GM23338 (cell line): ENCODE measurements around the gene LPCAT3. TPM values are rescaled to one million over a fixed set of nuclear protein-coding genes. Genes with fewer than 3 reads are reported as not detected.

Experiments used
- ATAC-seq: fragments of 200-7000 bp; cut with Tn5 transposase; 3 replicates; pipeline ENCODE4 v1.9.1; 2020
- DNase-seq: peaks from one replicate; pipeline ENCODE4 v3.0.0-alpha.2; 2015; ENCODE audit warnings: low spot score
- H2AFZ ChIP-seq: fragments of 200-600 bp; sonication (generic); 2 replicates; pipeline ENCODE4 v1.8.0; 2016; ENCODE audit warnings: antibody characterized with exemption, mild to moderate bottlenecking, moderate library complexity
- H3F3A ChIP-seq: fragments of 200-600 bp; sonication (generic); replicated peaks from 2 replicates; pipeline ENCODE4 v1.8.0; 2017; ENCODE audit warnings: antibody characterized with exemption, mixed run types, low read depth
- H3K27ac ChIP-seq: fragments of 200-600 bp; sonication (generic); 2 replicates; pipeline ENCODE4 v1.6.1; 2016; ENCODE audit warnings: low read depth
- H3K27me3 ChIP-seq: fragments of 200-600 bp; sonication (generic); 2 replicates; pipeline ENCODE4 v1.8.0; 2016; ENCODE audit warnings: mild to moderate bottlenecking, mixed run types, moderate library complexity; ENCODE audit not compliant: insufficient read depth
- H3K36me3 ChIP-seq: fragments of 200-600 bp; sonication (generic); 2 replicates; pipeline ENCODE4 v1.8.0; 2016; ENCODE audit warnings: mild to moderate bottlenecking; ENCODE audit not compliant: insufficient read depth
- H3K4me1 ChIP-seq: fragments of 200-600 bp; sonication (generic); 2 replicates; pipeline ENCODE4 v1.8.0; 2016; ENCODE audit warnings: mild to moderate bottlenecking, moderate library complexity; ENCODE audit not compliant: insufficient read depth
- H3K4me2 ChIP-seq: fragments of 200-600 bp; sonication (generic); 2 replicates; pipeline ENCODE4 v1.7.1; 2017; ENCODE audit warnings: mixed run types
- H3K4me3 ChIP-seq: fragments of 200-600 bp; sonication (generic); 2 replicates; pipeline ENCODE4 v1.6.1; 2016; ENCODE audit warnings: mixed run types
- H3K79me2 ChIP-seq: fragments of 200-600 bp; sonication (generic); replicated peaks from 2 replicates; pipeline ENCODE4 v1.8.0; 2017; ENCODE audit warnings: mild to moderate bottlenecking; ENCODE audit not compliant: insufficient read depth
- H3K9me2 ChIP-seq: fragments of 200-600 bp; sonication (generic); 2 replicates; pipeline ENCODE4 v1.8.0; 2017; ENCODE audit not compliant: insufficient read depth
- H4K20me1 ChIP-seq: fragments of 200-600 bp; sonication (generic); replicated peaks from 2 replicates; pipeline ENCODE4 v1.8.0; 2017; ENCODE audit warnings: mild to moderate bottlenecking; ENCODE audit not compliant: insufficient read depth
- H3K27ac Mint-ChIP-seq: 2 replicates; pipeline ENCODE4 v1.8.0; 2020; ENCODE audit warnings: inconsistent platforms, mild to moderate bottlenecking, moderate library complexity, mixed read lengths
- H3K27me3 Mint-ChIP-seq: 3 replicates; pipeline ENCODE4 v1.8.0; 2022; ENCODE audit warnings: low read depth, mild to moderate bottlenecking, moderate library complexity, mixed read lengths, inconsistent platforms; ENCODE audit not compliant: insufficient read depth, poor library complexity
- H3K36me3 Mint-ChIP-seq: 3 replicates; pipeline ENCODE4 v1.8.0; 2021; ENCODE audit warnings: low read depth, mild to moderate bottlenecking, inconsistent platforms, moderate library complexity, mixed read lengths
- H3K4me1 Mint-ChIP-seq: 3 replicates; pipeline ENCODE4 v1.8.0; 2020; ENCODE audit warnings: mild to moderate bottlenecking, inconsistent platforms, mixed read lengths
- H3K4me3 Mint-ChIP-seq: 3 replicates; pipeline ENCODE4 v1.8.0; 2021; ENCODE audit warnings: moderate library complexity, mild to moderate bottlenecking, inconsistent platforms, mixed read lengths
- H3K9me3 Mint-ChIP-seq: 3 replicates; pipeline ENCODE4 v1.8.0; 2020; ENCODE audit warnings: moderate library complexity, mild to moderate bottlenecking, inconsistent platforms, mixed read lengths
- CREB1 ChIP-seq: fragments of 250-450 bp; sonication (Bioruptor Pico); IDR thresholded peaks from 2 replicates; pipeline ENCODE4 v1.5.0; 2020; ENCODE audit warnings: low read depth, mild to moderate bottlenecking, moderate library complexity
- CTCF ChIP-seq, 2 experiments: fragments of 200-600 bp in 1 of 2; sonication (generic) in 1 of 2; conservative IDR thresholded peaks; 2 replicates each; pipeline versions ENCODE4 v1.5.1 to v1.6.1; 2016 to 2017; ENCODE audit warnings: antibody characterized with exemption in 2 of 2, low read depth in 2 of 2, mild to moderate bottlenecking in 2 of 2, moderate library complexity in 1 of 2
- ETS1 ChIP-seq: IDR thresholded peaks from 2 replicates; pipeline ENCODE4 v1.6.1; 2016; ENCODE audit warnings: antibody characterized with exemption
- EZH2 ChIP-seq: fragments of 200-600 bp; sonication (generic); IDR thresholded peaks from one replicate; pipeline ENCODE4 v1.8.0; 2017; ENCODE audit warnings: antibody characterized with exemption, mild to moderate bottlenecking, low read depth; ENCODE audit not compliant: unreplicated experiment
- EZH2phosphoT487 ChIP-seq: fragments of 200-600 bp; sonication (generic); IDR thresholded peaks from one replicate; pipeline ENCODE4 v1.8.1; 2018; ENCODE audit warnings: antibody characterized with exemption; ENCODE audit not compliant: unreplicated experiment
- JUNB ChIP-seq: IDR thresholded peaks from one replicate; pipeline ENCODE4 v1.6.1; 2016; ENCODE audit warnings: antibody characterized with exemption; ENCODE audit not compliant: unreplicated experiment
- NANOG ChIP-seq: IDR thresholded peaks from 2 replicates; pipeline ENCODE4 v1.6.1; 2016; ENCODE audit warnings: antibody characterized with exemption, borderline replicate concordance
- POLR2AphosphoS5 ChIP-seq: IDR thresholded peaks from 2 replicates; pipeline ENCODE4 v1.6.1; 2016; ENCODE audit warnings: antibody characterized with exemption, low read depth
- REST ChIP-seq: IDR thresholded peaks from one replicate; pipeline ENCODE4 v1.6.1; 2018; ENCODE audit warnings: antibody characterized with exemption; ENCODE audit not compliant: unreplicated experiment
- STAT1 ChIP-seq: IDR thresholded peaks from one replicate; pipeline ENCODE4 v1.6.1; 2016; ENCODE audit warnings: antibody characterized with exemption; ENCODE audit not compliant: unreplicated experiment
- ZNF114 ChIP-seq: fragments of 250-450 bp; sonication (Bioruptor Pico); IDR thresholded peaks from 2 replicates; pipeline ENCODE4 v1.5.0; 2020; ENCODE audit warnings: mild to moderate bottlenecking, moderate library complexity
- ZNF331 ChIP-seq: fragments of 250-450 bp; sonication (Bioruptor Pico); IDR thresholded peaks from 2 replicates; pipeline ENCODE4 v1.5.0; 2020; ENCODE audit warnings: low read depth, mild to moderate bottlenecking, moderate library complexity
- ZNF462 ChIP-seq: fragments of 250-450 bp; sonication (Bioruptor Pico); IDR thresholded peaks from 2 replicates; pipeline ENCODE4 v1.5.0; 2020; ENCODE audit warnings: mild to moderate bottlenecking, moderate library complexity
- polyA plus RNA-seq: library from polyadenylated mRNA; unstranded; fragments of >200 nt; fragmentation: Nextera tagmentation; extraction: Ambion mirVana; gene quantifications from 2 replicates; pipeline ENCODE4 v1.2.1, GENCODE V29; 2016
- total RNA-seq: library from RNA; depleted of rRNA; stranded (reverse); fragments of >200 nt; shearing (Covaris generic); gene quantifications from 2 replicates; pipeline ENCODE4 v1.2.3, GENCODE V29; 2014

LPCAT3 gene
- total and polyA plus RNA-seq, 2 experiments from 2014 or later: 21.4 to 51.5 TPM

- no peaks in the 10 kb centered on the region for H3K9me3 Mint-ChIP-seq
- H3K27me3 ChIP-seq: no peaks in the 10 kb centered on the region
- H3K4me1 Mint-ChIP-seq: no peaks in the 10 kb centered on the region
- H3K27ac Mint-ChIP-seq: no peak overlapping the region
- no peaks in the 10 kb centered on the region for H3K9me2 ChIP-seq
- H3K4me1 ChIP-seq: no peaks in the 10 kb centered on the region
- no peak overlapping the region for H3K4me2 ChIP-seq
- no peaks in the 10 kb centered on the region for H3K79me2 ChIP-seq
- no peak overlapping the region for H3K4me3 ChIP-seq
- H3K27ac ChIP-seq: no peak overlapping the region
- no peaks in the 10 kb centered on the region for H3K36me3 ChIP-seq
- H3K27me3 Mint-ChIP-seq: peaks cover 2% of the 10 kb centered on the region
- ATAC-seq (no peak; the same call in 2 of the 3 replicates), DNase-seq (no peak)
- no peak overlapping the region for H3K4me3 Mint-ChIP-seq
- H2AFZ ChIP-seq: no peak overlapping the region
- no peaks in the 10 kb centered on the region for H4K20me1 ChIP-seq
- no peaks in the 10 kb centered on the region for H3F3A ChIP-seq
- no peaks in the 10 kb centered on the region for H3K36me3 Mint-ChIP-seq
- TF ChIP-seq JUNB (no peak), POLR2AphosphoS5 (no peak), ETS1 (no peak), REST (no peak), CTCF (conservative IDR thresholded peaks at IDR 0.05; ENCODE audit: low read depth in 2 of 2) (no peak), EZH2 (no peak), CREB1 (CRISPR knock-in tag) (no peak), ZNF114 (no peak), ZNF462 (no peak), STAT1 (no peak), NANOG (no peak), EZH2phosphoT487 (no peak), ZNF331 (no peak)
These were observed 28.3 kb upstream of the LPCAT3 start for GRCh38 chr12:7046383-7047105.
